Testis (tissue), 2 donors: ENCODE measurements around the gene RANBP17.

Experiments
- POLR2A ChIP-seq: fragments of 450-650 bp; IDR thresholded peaks from one replicate; pipeline ENCODE4 v1.6.1; 2017; ENCODE audit warnings: antibody characterized with exemption, mild to moderate bottlenecking, moderate library complexity
- TF ChIP-seq, protein P1 (sequence below), 3 experiments: fragments of 450-650 bp in 2 of 3; fragments of 200-600 bp in 1 of 3; sonication (generic) in 1 of 3; IDR thresholded peaks; one replicate each; pipeline ENCODE4 v1.5.1; 2016 to 2019; ENCODE audit warnings: antibody characterized with exemption in 3 of 3, mild to moderate bottlenecking in 2 of 3, moderate library complexity in 1 of 3

DNA sequence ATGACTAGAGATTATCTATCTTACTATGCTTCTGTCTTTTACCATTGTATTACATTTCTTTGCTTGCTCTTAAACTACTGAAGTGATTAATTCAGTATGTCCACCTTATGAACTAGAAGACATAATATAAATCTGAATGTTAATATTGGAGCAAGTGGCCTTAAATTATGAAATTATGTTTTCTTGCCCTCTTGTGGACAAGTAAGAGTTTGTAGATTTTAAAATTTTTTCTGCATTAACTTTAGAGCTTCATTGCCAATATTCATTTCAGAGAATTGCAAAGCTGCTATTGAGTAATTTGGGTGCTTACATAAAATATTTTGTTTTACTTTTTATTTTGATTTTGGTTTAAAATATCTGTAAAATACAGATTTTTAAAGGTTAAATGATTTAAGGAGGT, 55.3 kb downstream of the RANBP17 start:
- no peak for TF ChIP-seq POLR2A
- TF ChIP-seq, protein P1, sequence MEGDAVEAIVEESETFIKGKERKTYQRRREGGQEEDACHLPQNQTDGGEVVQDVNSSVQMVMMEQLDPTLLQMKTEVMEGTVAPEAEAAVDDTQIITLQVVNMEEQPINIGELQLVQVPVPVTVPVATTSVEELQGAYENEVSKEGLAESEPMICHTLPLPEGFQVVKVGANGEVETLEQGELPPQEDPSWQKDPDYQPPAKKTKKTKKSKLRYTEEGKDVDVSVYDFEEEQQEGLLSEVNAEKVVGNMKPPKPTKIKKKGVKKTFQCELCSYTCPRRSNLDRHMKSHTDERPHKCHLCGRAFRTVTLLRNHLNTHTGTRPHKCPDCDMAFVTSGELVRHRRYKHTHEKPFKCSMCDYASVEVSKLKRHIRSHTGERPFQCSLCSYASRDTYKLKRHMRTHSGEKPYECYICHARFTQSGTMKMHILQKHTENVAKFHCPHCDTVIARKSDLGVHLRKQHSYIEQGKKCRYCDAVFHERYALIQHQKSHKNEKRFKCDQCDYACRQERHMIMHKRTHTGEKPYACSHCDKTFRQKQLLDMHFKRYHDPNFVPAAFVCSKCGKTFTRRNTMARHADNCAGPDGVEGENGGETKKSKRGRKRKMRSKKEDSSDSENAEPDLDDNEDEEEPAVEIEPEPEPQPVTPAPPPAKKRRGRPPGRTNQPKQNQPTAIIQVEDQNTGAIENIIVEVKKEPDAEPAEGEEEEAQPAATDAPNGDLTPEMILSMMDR (IDR thresholded peaks at IDR 0.05): peak in 1 of 3 experiments; percentile 18
